GM21723 (cell line): ENCODE measurements around the gene TNS1.

Source experiments
- ATAC-seq: cut with Tn5 transposase; IDR thresholded peaks from one replicate; pipeline ENCODE4 v1.9.1; 2021; ENCODE audit warnings: mild to moderate bottlenecking, moderate library complexity; ENCODE audit not compliant: unreplicated experiment

Gene TNS1

GRCh38 chr2:217856871-217857270 is 145.9 kb downstream of the TNS1 start:
- no peak for ATAC-seq

DNA sequence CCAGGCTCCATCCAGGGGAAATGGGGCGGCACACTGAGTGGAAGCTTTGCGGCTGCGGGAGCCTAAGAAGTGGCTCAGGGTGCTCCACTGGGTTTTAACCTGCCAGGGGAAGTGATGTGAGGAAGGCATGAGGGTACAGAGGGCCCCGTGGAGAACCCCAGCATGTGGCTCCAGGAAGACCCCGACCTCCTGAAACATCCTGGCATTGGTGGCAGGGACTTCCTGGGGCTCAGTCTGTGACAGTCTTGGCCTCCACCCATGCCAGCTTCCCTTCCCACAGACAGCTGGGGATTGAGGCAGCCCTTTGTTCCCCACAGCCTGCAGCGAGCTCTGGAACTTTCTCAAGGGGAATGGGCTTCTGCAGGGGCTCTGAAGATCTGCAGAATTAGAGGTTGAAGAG is 146.6 kb downstream of the TNS1 start:
- ATAC-seq: no peak

- ATAC-seq: no peak
Measured at GRCh38 chr2:217854684-217855420, 147.9 kb downstream of the TNS1 start.

GRCh38 chr2:217853961-217854360 is 148.8 kb downstream of the TNS1 start:
- ATAC-seq: no peak

- ATAC-seq: no peak
Measured at GRCh38 chr2:217853301-217853881, 149.4 kb downstream of the TNS1 start.

DNA sequence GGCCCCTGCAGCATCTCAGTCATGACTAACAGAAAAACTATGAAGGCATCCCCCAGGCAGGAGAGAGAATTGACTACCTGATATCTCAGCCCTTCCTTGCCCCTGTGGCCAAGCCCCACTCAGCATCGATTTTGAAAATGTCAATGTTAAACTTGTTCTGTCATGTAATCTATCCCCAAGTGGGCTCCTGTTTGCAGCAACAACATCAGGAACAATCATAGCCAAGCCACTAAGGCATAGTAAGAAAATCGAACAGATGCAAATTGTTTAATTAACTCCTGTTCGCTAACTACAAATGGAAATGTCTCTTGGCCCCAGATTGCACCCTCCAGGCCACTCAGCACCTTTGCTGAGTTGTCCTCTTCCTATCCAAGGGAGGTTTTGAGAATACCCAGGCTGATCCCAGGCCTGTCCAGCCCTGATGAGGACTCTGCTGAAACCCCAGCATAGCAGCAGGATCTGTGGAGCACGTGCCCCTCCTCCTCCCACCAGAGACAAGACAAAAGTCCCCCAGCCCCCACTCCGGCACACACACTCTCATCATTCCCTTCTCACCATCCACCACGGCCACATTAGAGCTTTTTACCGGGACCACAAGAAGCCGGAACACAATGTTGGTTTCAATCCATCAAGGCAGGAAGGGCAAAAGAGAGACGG is 150.1 kb downstream of the TNS1 start:
- ATAC-seq: no peak

- ATAC-seq: no peak
Measured at GRCh38 chr2:217851191-217852020, 151.4 kb downstream of the TNS1 start.

- ATAC-seq: no peak
Measured at GRCh38 chr2:217849154-217849975, 153.4 kb downstream of the TNS1 start.

DNA sequence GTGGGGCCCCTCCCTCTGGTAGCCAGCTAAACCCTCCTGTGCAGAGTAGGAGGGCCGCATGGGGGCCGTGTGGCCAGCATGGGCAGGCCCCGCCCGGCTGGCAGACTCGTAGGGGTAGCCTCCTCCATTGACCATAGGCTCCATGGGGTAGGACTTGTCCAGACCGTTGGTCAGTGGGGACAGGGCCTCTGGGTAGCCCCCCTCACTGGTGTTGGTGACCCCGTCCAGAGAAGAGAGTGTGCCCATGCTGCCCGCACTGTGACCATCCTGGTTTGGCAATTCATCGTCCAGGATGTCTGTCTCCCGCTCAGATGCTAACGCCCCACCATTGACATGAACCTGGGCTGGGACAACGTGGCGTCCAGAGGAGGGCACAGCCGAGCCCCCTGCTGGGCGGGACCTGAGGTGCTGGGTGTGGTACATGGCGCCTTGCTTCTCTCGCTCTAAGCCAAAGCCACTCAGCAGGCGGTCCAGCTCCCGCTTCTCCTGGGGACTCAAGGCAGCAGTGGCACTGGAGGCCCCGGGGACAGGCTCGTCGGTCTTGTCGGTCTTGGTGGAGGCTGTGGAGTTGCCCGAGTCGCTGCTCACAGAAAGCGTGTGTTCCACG is 154.3 kb downstream of the TNS1 start:
- no peak for ATAC-seq

DNA sequence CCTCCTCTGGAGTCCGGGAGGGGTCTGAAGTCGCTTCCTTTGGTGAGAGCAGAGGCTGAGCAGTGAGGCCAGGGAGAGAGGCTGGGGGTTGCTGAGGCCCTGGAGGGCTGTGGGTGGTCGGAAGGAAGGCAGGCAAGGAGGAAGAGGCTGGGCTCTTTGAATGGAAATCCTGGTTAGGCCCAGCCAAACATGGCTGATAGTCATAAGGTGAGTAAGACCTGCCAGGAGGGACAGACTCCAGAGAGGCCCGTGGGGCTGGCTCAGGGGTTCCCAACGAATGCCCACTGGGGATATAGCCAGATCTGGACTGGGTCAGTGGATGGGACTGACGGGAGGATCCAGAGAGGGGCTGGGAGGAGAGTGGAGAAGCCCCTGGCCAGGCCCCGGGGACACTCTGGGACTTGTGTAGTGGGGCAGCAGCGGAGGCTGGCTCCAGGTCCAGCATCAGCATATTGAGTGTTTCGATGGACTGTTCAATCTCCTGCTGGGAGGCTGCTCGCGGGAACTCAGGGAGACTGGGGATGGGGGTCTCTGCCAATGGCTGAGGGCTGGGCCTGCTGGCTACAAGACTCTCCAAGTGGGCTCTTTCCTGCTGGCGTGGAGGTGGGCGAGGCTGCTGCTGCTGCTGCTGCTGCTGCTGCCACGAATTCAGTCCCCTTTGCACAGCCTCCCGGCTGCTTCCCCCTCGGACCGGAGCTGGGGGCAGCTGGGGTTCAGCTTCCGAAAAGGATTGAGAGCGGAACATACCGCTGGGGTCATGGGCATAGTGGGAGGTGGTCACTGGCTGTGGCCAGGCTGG is 155.0 kb downstream of the TNS1 start:
- no peak for ATAC-seq

DNA sequence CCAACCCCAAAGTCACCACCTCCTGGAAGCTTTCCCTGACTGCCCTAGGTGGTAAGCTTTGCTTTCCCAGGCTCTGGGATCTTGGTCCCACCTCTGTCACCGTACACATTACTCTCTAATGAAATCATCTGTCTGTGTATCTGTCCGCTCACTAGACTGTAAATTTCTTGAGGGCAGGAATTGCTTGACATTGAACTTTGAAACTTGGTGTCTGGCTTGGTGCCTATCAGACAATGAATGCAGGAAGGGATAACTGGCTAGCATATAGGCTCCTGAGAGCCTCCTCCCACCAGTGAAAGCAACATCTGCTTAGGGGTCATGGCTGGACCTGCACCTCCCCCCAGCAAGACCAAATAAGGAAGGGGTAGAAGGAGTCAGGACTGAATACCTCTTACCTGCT is 155.7 kb downstream of the TNS1 start:
- ATAC-seq: no peak

- no peak for ATAC-seq
Measured at GRCh38 chr2:217846321-217846743, 156.5 kb downstream of the TNS1 start.

GRCh38 chr2:217845301-217845700 is 157.5 kb downstream of the TNS1 start:
- no peak for ATAC-seq

GRCh38 chr2:217844696-217845095 is 158.1 kb downstream of the TNS1 start:
- no peak for ATAC-seq

DNA sequence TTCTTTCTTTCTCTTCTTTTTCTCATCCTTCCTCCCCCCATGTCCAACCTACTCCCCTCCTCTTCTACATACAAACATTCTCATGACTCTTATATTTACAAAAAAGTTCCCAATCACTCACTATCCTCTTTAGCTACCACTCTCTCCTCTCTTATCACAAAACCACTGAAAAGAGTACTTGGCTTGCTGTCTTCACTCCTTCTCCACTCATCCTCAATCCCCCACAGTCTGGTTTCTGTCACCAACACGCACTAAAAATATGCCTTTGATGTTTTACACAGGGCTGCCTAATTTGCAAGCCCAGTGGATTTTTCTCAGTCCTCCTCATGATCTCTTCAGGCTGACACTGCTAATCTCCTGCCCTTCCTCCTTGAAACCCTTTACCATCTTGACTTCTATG is 159.5 kb downstream of the TNS1 start:
- ATAC-seq: no peak

GRCh38 chr2:217842017-217842416 is 160.8 kb downstream of the TNS1 start:
- ATAC-seq: no peak

DNA sequence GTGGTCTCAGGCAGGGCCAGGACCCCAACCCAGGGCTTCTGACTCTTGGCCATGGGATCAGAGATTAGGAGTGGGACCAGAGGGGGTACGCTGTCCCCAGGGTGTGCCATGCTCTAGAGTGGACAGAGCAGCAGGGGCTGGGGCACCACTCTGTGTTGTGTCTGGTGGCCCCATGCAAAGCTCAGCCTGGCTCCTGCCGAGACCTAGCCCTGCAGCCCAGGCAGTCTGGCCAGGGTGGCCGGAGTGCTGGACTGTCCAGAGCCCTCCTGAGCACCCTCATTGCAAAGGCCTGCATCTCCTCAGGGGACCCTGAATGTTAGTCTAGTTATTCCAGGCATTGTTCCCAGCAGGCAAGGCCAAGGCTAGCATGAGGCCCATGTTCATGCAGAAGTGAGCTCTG is 162.3 kb downstream of the TNS1 start:
- ATAC-seq: no peak

DNA sequence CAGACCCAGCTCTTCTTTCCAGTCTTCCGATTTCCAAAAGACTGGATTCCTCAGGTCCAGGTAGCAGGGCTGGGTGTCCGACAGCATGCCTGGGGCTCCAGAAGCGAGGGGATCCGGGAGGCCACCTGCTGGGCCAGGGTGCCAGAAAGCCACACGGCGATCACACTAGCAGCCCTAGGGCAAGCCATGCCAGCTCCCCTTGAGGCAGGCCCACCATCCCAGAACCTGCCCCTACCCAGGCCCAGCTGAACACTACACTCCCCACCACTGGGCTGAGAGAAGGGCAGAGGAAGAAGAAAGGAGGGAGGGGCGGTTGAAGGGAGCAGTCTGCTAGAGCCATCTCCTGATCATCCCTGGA is 163.1 kb downstream of the TNS1 start:
- no peak for ATAC-seq

- ATAC-seq: no peak
Measured at GRCh38 chr2:217839073-217839749, 163.6 kb downstream of the TNS1 start.
